ENCODE results near the gene ATN1.

The ATN1 gene

DNA sequence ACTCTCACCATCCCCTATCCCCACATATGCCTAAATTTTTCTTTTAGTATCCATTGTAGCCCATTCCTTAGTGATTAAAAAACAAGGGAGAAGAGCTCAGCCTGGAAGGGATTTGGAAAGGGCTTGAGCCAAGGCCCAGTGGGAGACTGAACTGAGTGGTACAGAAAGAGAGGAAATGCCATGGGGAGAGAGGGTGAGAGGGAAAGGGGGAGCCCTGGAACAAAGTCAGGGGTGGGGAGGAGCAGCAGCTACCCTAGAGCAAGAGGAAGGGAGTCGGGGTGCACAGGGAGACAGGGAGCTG, 2.6 kb upstream of the ATN1 start:
- no peak for DNase-seq (ENCODE audit: low read depth in 2 of 2)

DNA sequence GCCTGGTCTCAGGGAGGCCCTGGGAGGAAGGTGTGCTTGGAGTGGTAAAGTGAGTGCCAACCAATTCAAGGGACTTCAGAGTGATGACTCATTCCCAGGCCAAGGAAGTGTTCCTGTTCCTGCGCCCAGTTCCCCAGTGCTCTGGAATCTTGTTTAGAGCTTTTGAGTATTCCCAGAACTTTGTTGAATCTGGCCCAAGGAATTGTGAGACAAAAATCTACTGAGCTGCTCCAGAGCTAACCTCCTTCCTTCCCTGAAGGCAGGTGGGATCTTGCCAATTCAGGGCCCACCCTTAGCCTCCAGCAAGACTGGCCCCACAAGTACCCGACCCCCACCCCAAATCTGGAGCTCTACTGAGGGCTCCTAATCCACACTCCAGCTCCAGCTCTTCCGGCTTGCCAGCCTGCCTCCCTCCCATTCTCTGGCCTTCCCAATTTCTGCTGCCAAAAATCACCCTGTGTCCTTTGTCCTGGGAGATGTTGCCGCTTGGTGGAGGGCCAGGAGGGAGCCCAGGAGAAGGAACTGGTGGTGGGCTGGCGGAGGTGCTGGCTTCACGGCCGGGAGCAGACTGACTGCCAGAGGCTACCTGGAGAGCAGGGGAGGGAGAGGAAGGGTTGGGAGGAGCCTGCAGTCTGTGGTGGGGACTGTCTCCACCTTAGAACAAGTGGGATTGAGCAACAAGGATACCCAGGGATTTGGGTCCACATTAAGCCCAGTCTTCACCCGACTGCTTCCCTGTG, 2.0 kb upstream of the ATN1 start:
- DNase-seq (ENCODE audit: low read depth in 2 of 2): no peak

DNA sequence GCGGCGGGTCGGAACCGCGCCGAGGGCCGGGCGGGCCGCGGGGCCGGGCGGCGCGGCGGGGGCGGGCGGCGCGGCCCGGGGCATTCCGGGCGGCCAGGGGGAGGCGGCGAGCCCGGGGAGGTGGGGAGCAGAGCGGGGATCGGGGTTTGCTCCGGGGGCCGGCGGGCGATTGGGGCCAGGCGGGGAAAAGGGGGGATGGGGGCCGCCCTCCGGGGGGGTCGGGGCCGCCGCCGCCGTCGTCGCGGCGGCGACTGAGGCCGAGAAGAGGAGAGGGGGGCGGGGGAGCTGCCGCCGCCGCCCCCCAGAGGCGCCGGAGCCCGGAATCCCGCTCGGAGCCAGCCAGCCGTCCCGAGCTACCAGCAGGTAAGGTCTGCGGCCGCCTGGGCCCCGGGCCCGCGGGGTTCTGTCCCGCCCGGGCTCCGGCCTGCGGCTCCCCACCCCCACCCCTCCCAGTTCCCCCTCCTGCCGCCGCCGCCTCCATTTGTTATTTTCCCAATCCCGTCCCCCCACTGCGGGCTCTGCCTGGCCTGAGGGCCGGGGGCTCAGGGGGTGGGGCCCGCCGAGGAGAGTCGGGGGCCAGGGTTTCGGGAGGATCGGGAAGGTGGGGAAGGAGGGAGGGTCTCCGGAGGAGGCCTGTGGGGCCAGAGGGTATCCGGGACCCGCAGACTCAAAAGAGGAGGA, 403 bp downstream of the ATN1 start:
- no peak for DNase-seq (ENCODE audit: low read depth in 2 of 2)

DNA sequence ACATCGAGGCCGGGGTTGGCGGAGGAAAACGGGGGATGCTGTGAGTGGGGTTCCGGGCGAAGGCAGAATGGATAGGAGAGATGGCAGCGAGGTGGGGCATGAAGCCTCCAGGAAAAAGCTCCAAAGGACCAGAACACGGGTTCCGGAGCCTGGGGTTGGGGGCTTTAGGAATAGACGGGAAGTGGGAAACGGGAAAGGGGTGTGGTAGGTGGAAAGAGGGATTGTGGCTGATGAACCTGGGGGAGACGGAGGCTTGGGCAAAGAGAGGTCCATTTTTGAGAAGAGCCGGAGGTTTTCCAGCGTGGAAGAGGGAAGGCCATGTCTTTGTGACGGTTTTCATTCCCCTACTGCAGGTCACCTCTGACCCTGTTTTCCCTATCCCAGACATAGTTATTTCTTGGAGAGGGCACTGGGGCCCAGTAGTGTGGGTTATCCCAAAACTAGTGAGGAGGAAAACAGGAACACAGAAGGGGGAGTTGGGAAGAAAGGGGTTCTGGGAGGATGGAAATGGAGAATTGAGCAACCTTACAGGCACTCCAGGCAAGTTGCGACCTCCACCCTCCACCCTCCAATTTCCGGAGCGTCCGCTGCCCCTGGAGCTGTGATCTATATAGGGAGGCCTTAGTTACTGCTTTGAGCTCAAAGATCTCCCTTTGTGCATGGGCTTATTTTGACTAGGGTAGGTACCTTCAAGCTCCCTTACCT, 1.1 kb downstream of the ATN1 start:
- no peak for DNase-seq (ENCODE audit: low read depth in 2 of 2)

DNA sequence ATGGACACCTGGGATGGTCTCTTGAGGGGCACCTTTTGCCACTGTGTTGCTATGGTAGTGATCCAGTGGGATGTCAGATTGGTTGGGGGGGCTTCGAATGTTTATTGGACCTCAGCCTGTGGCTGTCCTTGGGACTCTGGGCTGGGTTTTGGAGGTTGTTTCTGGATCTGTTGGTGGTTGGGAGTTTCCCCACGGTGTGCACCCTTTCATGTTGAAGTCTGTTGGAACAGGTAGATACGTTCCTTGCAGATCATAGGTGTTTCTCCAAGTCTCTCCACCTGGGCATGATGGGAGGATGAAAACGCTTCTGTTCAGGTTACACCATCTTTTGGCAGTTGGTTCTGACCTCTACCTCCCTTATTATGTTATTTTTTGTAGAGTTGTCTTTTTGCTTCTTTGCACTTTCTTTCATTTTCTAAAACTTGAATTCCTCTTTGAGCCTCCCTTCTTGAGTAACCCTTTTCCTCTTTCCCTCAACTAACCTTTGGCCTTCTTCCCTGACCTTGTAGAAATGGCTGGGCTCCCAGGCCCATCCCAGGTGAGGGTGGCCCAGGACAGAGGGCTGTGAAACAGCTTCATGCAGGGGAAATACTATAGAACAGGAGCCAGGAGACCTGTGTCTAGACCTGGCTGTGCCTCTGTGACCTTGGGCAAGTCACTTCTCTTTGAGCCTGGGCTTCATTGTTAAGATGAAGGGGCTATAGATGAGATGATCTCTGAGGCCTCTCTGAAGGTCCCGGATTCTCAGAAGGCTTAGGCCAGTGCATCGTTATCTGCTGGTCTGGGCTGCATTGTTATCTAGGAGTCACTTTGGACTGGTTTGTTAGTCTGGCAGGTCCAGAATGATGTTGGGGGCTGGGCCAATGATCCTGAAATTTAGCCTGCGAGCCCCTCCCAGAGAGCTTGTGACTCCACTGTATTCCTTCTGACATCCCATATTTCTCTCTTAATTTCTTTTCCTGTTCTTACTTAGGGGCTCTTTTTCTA, 2.0 kb downstream of the ATN1 start:
- DNase-seq (ENCODE audit: low read depth in 2 of 2): no peak

DNA sequence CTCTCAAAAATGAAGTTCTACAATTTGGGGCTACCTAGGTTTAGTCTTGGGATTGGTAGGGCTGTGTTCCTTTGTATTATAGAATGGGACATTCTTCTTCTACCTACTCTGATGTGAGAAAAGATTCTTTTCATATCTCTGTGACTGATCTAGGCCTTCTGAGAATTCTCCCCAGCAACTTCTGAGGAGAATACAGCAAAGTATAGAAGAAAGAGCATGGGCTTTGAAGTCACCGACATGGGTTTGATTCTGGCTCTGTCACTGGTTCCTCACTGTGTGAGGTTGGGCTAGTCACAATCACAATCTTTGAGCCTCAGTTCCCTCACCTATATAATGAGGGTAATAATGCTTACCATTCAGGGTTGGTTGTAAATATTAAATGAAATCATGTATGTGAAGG, 5.0 kb downstream of the ATN1 start:
- DNase-seq (ENCODE audit: low read depth in 2 of 2): no peak

DNA sequence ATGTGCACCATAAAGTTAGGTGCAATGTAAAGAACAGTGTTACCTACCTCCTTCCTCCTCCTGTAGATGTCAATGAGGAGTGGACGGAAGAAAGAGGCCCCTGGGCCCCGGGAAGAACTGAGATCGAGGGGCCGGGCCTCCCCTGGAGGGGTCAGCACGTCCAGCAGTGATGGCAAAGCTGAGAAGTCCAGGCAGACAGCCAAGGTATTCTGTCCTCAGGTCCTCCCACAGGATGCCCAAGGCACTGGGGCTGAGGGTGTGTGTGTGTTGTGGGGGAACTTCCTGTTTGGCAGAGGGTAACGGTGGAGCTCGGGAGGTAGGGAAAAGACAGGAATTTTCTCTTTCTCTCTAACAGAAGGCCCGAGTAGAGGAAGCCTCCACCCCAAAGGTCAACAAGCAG, 6.4 kb downstream of the ATN1 start:
- no peak for DNase-seq (ENCODE audit: low read depth in 2 of 2)

DNA sequence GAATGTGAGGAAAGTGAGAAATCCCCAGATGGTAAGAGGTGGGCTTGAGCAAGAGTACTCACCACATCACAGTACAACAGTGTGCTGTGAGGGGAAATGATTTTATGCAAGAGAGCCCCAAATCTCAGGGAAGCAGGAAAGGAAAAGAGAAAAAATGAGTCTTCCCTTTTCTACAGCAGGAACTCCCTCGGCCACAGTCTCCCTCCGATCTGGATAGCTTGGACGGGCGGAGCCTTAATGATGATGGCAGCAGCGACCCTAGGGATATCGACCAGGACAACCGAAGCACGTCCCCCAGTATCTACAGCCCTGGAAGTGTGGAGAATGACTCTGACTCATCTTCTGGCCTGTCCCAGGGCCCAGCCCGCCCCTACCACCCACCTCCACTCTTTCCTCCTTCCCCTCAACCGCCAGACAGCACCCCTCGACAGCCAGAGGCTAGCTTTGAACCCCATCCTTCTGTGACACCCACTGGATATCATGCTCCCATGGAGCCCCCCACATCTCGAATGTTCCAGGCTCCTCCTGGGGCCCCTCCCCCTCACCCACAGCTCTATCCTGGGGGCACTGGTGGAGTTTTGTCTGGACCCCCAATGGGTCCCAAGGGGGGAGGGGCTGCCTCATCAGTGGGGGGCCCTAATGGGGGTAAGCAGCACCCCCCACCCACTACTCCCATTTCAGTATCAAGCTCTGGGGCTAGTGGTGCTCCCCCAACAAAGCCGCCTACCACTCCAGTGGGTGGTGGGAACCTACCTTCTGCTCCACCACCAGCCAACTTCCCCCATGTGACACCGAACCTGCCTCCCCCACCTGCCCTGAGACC, 7.8 kb downstream of the ATN1 start:
- DNase-seq (ENCODE audit: low read depth in 2 of 2): no peak

DNA sequence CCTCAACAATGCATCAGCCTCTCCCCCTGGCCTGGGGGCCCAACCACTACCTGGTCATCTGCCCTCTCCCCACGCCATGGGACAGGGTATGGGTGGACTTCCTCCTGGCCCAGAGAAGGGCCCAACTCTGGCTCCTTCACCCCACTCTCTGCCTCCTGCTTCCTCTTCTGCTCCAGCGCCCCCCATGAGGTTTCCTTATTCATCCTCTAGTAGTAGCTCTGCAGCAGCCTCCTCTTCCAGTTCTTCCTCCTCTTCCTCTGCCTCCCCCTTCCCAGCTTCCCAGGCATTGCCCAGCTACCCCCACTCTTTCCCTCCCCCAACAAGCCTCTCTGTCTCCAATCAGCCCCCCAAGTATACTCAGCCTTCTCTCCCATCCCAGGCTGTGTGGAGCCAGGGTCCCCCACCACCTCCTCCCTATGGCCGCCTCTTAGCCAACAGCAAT, 8.5 kb downstream of the ATN1 start:
- no peak for DNase-seq (ENCODE audit: low read depth in 2 of 2)

DNA sequence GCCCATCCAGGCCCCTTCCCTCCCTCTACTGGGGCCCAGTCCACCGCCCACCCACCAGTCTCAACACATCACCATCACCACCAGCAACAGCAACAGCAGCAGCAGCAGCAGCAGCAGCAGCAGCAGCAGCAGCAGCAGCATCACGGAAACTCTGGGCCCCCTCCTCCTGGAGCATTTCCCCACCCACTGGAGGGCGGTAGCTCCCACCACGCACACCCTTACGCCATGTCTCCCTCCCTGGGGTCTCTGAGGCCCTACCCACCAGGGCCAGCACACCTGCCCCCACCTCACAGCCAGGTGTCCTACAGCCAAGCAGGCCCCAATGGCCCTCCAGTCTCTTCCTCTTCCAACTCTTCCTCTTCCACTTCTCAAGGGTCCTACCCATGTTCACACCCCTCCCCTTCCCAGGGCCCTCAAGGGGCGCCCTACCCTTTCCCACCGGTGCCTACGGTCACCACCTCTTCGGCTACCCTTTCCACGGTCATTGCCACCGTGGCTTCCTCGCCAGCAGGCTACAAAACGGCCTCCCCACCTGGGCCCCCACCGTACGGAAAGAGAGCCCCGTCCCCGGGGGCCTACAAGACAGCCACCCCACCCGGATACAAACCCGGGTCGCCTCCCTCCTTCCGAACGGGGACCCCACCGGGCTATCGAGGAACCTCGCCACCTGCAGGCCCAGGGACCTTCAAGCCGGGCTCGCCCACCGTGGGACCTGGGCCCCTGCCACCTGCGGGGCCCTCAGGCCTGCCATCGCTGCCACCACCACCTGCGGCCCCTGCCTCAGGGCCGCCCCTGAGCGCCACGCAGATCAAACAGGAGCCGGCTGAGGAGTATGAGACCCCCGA, 9.1 kb downstream of the ATN1 start:
- no peak for DNase-seq (ENCODE audit: low read depth in 2 of 2)

DNA sequence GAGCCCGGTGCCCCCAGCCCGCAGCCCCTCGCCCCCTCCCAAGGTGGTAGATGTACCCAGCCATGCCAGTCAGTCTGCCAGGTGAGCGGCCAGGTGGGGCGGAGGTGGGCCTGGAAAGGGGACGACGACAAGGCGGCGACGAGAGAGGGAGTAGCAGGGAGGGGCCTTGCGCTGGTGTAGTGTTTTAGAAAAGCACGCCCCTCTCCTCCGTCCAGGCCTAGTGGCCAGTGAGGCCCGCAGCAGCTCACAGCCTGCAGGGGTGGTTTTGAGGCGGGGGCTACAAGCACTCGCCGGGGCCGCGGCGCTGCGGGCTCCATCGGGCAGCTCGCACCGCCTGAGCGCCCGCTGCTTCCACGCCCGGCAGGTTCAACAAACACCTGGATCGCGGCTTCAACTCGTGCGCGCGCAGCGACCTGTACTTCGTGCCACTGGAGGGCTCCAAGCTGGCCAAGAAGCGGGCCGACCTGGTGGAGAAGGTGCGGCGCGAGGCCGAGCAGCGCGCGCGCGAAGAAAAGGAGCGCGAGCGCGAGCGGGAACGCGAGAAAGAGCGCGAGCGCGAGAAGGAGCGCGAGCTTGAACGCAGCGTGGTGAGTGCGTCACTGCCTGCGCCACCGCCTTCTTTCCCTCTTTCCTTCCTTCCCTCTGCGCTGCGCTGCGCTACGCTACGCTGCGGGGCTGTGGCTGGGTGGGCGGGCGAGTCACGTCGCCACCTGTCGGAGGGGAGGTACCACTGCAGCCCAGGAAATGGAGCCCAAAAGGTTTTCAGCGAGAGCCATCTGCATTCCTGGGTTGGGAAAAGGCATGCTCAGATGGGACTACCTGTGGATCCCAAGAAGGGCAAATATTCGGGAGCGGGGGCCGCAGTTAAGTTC, 10.0 kb downstream of the ATN1 start:
- DNase-seq (ENCODE audit: low read depth in 2 of 2): peak; percentile 85 to 87

DNA sequence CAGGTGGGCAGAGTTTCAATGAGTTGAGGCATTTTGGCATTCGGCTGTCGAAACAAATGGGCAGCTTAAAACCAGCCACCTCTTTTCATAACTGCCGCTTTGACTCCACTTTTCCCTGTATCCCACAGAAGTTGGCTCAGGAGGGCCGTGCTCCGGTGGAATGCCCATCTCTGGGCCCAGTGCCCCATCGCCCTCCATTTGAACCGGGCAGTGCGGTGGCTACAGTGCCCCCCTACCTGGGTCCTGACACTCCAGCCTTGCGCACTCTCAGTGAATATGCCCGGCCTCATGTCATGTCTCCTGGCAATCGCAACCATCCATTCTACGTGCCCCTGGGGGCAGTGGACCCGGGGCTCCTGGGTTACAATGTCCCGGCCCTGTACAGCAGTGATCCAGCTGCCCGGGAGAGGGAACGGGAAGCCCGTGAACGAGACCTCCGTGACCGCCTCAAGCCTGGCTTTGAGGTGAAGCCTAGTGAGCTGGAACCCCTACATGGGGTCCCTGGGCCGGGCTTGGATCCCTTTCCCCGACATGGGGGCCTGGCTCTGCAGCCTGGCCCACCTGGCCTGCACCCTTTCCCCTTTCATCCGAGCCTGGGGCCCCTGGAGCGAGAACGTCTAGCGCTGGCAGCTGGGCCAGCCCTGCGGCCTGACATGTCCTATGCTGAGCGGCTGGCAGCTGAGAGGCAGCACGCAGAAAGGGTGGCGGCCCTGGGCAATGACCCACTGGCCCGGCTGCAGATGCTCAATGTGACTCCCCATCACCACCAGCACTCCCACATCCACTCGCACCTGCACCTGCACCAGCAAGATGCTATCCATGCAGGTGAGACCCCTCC, 10.8 kb downstream of the ATN1 start:
- DNase-seq (ENCODE audit: low read depth in 2 of 2): no peak

DNA sequence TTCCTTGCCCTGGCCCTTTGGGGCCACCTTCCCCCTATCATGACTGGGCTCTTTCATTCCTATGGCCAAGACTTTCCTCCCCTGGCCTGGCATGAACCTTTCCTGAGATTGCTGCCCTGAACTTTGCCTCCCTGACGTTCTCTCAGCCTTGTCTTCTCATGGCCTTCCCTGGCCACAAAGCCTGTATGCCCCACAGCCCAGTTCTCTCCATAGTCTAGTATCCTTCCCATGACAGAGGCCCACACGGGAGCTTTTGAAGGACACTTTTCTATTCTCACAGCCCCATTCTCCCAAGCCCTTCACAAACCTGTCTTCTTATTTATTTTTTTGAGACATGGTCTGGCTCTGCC, 11.4 kb downstream of the ATN1 start:
- DNase-seq (ENCODE audit: low read depth in 2 of 2): no peak

DNA sequence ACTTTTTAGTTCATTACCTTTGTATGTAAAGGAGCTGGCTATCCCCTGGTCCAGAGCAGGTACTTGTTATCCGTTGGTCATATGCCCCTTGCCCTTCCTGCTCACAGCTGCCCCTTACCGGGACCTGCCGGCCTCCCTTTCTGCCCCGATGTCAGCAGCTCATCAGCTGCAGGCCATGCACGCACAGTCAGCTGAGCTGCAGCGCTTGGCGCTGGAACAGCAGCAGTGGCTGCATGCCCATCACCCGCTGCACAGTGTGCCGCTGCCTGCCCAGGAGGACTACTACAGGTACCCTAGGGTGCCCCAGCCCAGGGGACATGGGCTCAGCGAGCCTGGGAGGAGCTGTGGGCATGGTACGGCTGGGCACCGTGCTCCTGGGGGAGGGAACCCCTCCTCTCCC, 13.5 kb downstream of the ATN1 start:
- no peak for DNase-seq (ENCODE audit: low read depth in 2 of 2)

DNA sequence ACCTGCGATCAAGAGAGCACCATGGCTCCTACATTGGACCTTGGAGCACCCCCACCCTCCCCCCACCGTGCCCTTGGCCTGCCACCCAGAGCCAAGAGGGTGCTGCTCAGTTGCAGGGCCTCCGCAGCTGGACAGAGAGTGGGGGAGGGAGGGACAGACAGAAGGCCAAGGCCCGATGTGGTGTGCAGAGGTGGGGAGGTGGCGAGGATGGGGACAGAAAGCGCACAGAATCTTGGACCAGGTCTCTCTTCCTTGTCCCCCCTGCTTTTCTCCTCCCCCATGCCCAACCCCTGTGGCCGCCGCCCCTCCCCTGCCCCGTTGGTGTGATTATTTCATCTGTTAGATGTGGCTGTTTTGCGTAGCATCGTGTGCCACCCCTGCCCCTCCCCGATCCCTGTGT, 14.0 kb downstream of the ATN1 start:
- DNase-seq (ENCODE audit: low read depth in 2 of 2): no peak

DNA sequence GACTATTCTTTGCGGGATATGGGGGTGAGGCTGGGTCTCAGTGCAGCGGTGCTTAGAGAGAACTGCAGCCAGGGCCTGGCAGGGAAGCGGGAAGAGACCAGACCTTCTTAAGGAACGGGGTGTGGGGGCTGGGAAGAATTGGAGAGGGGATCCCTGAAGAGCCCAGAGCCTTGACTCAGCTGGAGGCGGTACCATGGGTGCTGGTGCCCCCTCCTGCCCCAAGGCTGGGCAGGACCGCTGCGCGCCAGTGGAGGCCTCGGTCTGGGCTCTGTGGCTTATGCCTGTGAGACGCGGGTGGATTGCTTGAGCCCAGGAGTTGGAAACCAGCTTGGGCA, 14.5 kb downstream of the ATN1 start:
- no peak for DNase-seq (ENCODE audit: low read depth in 2 of 2)

DNA sequence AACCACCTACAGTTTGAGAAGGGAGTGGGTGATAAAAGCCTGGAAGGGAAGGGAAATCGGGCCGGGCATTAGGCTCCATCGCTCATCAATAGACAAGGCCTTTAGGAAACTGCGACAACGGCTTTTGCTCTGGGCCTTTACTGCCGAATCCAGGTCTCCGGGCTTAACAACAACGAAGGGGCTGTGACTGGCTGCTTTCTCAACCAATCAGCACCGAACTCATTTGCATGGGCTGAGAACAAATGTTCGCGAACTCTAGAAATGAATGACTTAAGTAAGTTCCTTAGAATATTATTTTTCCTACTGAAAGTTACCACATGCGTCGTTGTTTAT, 15.6 kb downstream of the ATN1 start:
- no peak for DNase-seq (ENCODE audit: low read depth in 2 of 2)

DNA sequence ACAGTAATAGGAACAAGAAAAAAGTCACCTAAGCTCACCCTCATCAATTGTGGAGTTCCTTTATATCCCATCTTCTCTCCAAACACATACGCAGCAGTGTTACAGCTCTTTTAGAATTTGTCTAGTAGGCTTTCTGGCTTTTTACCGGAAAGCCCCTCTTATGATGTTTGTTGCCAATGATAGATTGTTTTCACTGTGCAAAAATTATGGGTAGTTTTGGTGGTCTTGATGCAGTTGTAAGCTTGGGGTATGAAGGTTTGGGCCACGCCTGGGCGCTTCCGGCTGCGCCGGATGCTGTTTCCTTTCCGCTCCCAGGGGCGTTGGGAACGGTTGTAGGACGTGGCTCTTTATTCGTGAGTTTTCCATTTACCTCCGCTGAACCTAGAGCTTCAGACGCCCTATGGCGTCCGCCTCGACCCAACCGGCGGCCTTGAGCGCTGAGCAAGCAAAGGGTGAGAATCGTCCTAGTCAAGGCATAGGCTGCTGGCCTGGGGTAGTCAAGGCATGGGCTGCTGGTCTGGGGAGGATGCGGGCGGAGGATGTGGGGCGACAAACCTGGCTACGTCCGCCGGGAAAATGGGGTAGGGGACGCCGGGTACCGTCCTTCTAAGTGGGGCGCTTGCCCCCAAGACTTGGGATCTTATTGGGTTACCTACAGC, 16.1 kb downstream of the ATN1 start, which contains the start of the genes C12orf57 and RNU7-1:
TSS of gene C12orf57 (plus strand) at position 301 of the 659 bp plus-strand sequence. CDS start at position 401, 100 bp downstream.
TSS of gene RNU7-1 (plus strand) at position 95 of the 659 bp plus-strand sequence.
- DNase-seq (ENCODE audit: low read depth in 2 of 2): no peak

All from stimulated activated CD8-positive, alpha-beta memory T cell treated with anti-CD3 and anti-CD28 coated beads, Interleukin-15, amount 100 ng/mL, for 4 hours (primary cell).